Suprapubic skin (tissue), 3 donors: ENCODE data around the gene SCGB3A1.

ENCODE experiments used
- CTCF ChIP-seq, 2 donors: fragments of 200-600 bp in 1 of 2; fragments of 450-650 bp in 1 of 2; sonication (generic) in 1 of 2; IDR thresholded peaks; one replicate each; pipeline ENCODE4 v1.5.1; 2016 to 2019; ENCODE audit warnings: antibody characterized with exemption in 2 of 2, mild to moderate bottlenecking in 1 of 2, moderate library complexity in 1 of 2
- POLR2A ChIP-seq, 2 donors: fragments of 450-650 bp; IDR thresholded peaks; one replicate each; pipeline ENCODE4 v1.6.1; 2017; ENCODE audit warnings: antibody characterized with exemption in 2 of 2, mild to moderate bottlenecking in 2 of 2, moderate library complexity in 2 of 2

GRCh38 chr5:180630426-180630825 is 39.1 kb upstream of the SCGB3A1 start:
- TF ChIP-seq CTCF (IDR thresholded peaks at IDR 0.05), result no peak
- TF ChIP-seq POLR2A (IDR thresholded peaks at IDR 0.05), result no peak
